GM18873 (cell line): ENCODE data around the gene SMYD3.

Experiments
- ATAC-seq: cut with Tn5 transposase; IDR thresholded peaks from one replicate; pipeline ENCODE4 v1.9.1; 2021; ENCODE audit warnings: mild to moderate bottlenecking, moderate library complexity, moderate number of reproducible peaks; ENCODE audit not compliant: unreplicated experiment, low FRiP score

SMYD3 gene

GRCh38 chr1:246283771-246284410 is 223.2 kb downstream of the SMYD3 start:
- ATAC-seq: no peak

DNA sequence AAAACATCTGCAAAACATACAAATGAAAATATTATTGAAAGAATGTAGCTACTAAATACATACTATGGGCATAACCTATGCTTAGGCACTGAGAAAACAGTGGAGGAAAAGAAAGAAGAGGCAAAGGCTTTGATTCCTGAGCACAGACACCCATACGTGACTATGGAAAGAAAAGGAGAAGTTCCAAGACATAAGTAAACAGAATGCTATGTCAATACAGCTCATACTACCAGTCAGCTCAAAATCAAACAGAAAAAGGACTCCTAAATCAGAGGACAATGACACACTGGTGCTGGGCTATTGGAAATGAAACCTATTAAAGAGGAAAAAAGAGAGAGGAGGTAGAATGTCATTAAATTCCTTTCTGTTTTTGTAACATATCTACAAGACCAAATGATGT is 225.4 kb downstream of the SMYD3 start:
- no peak for ATAC-seq

GRCh38 chr1:246281195-246281594 is 225.9 kb downstream of the SMYD3 start:
- ATAC-seq: no peak

DNA sequence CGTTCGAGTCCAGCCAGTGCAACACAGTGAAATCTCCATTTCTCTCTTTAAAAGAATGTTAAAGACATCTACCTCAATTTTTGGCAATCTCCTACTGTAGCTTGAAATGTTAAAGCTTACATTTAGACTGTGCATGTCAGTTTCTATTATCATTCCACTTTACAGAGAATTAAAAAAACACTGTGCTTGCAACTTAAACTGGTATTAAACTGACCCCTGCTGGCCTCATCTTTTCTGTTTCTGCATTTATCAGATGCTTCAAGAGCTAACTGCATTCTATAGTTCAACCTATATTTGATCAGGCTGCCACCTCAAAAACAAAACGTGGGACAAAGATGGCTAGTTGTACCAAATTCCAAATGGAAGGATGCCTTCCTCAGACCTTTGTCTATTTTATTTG is 226.5 kb downstream of the SMYD3 start:
- no peak for ATAC-seq

DNA sequence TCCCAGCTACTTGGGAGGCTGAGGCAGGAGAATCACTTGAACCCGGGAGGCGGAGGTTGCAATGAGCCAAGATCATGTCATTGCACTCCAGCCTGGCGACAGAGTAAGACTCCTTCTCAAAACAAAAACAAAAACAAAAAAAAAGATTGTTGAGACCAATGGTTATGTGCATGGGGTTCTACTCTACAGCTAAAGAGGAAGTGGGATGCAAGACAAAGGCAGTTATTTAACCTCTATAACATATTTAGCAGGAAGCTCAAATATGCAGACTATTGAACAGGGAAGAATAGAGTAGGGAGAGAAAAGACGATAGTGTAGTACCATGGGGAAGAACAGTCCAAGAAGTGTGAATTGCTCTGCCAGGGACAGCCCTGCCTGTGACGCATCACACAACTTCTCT is 227.7 kb downstream of the SMYD3 start:
- no peak for ATAC-seq

DNA sequence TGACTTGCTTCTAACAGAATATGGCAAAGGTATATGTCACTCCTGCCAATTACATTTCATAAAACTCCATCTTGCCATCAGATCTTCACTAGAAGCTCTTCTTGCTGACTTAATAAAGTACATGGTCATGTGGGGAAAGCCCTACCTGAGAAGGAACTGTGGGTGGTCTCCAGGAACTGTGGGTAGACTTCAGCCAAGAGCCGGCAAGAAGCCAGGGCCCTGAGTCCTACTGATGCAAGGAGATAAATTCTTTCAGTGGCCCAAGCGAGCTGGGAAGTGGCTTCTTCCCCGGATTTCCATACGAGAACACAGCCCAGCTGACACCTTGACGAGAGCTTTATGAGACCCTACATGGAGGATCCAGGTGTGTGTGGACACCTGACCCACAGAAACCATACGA is 228.7 kb downstream of the SMYD3 start:
- no peak for ATAC-seq

DNA sequence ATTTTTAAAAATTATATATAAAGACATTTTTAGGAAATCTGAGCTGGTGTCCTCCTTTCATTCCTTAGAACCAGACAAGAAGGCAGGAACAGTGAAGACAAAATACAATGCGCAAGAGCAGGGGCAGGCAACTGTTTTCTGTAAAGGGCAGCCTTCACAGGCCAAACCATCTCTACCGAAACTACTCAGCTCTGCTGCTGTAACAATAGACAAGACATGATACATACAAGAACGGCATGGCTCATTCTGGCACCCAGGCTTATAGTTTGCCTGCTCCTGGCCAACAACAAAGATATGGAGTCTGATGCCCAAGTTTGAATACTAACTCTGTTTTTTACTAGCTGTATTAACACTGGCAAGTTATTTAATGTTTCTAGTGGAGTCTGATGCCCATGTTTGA is 232.0 kb downstream of the SMYD3 start:
- no peak for ATAC-seq

DNA sequence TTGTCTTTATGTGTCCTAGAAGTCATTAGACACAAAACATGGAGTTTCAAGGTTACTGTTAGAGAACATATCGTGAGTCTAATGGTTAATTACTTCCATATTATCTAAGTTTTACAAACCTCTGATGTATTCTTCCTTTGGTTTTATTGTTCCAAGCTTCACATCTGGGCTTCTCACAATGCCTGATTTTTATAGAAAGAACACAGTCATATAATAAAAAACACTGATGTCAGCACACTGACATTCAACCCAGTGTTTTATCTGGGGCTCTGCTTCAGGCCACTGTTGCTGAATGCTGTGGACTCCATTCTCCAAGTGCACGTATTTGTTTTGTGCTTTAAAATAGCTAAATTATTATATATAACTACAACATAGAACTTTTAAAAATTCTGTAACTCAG is 232.9 kb downstream of the SMYD3 start:
- no peak for ATAC-seq

- no peak for ATAC-seq
Measured at GRCh38 chr1:246271516-246271915, 235.6 kb downstream of the SMYD3 start.

- peak; percentile 78 for ATAC-seq
Measured at GRCh38 chr1:246270236-246270635, 236.8 kb downstream of the SMYD3 start.

DNA sequence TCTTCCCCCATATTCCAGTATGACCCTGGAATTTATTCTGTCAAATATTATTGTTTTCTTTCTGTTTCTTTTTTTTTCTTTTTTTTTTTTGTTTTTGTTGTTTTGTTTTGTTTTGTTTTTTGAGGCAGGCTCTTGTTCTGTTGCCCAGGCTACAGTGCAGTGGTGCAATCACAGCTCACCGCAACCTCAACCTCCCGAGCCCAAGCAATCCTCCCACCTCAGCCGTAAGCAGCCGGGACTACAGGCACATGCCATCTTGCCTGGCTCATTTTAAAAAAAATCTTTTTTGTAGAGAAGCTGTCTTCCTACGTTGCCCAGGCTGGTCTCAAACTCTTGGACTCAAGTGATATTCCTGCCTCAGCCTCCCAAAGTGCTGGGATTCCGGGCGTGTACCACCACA is 237.6 kb downstream of the SMYD3 start:
- ATAC-seq: no peak

GRCh38 chr1:246267896-246268295 is 239.2 kb downstream of the SMYD3 start:
- no peak for ATAC-seq

- ATAC-seq: no peak
Measured at GRCh38 chr1:246267426-246267825, 239.7 kb downstream of the SMYD3 start.

DNA sequence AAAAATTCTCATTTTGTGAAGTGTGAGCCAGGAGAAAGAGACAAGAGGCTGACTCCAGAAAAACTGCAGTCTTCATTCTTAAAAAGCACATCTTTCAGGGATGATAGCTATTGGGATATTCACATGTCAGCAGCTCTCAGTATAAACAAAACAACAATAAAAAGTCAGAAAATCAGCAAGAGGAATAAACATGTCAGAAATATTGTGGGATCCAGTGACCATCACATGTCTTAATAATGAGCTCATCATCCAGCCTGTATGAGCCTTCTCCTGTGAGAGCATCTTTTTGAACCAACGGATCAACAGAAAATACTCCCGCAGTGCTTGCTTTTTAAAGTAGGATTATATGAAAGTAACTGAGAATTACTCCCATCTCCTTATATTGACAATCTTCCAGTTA is 241.6 kb downstream of the SMYD3 start:
- no peak for ATAC-seq

DNA sequence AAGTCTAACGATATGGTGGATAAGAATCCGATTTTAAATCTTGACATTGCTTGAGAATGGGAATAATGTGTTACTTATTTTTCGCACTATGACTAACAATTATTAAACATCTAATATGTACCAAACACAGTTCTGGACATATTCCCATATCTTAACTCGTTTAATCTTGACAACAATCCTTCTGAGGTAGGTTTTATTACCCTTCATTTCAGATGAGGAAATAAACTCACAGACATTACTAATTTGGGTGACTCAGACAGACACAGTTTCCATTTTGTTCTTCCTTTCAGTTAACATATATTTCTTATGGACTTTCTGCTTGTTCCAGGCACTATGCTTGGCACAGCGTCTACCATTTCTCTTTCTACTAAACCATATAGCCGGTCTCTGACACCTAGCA is 244.8 kb downstream of the SMYD3 start:
- ATAC-seq: no peak

GRCh38 chr1:246261639-246262038 is 245.4 kb downstream of the SMYD3 start:
- ATAC-seq: no peak

DNA sequence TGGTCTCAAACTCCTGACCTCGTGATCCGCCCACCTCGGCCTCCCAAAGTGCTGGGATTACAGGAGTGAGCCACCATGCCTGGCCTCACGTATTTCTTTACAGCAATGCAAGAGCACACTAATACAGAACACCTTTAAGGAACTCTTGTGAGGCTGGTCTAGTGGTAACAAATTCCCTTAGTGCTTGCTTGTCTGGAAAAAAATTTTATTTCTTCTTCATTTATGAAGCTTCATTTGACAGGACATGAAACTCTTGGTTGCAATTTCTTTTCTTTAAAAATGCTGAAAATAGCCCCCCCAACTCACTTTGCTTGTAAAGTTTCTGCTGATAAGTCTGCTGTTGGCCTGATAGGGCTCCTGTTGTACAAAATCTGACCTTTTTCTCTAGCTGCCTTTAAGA is 248.8 kb downstream of the SMYD3 start:
- ATAC-seq: no peak

GRCh38 chr1:246255773-246256172 is 251.3 kb downstream of the SMYD3 start:
- no peak for ATAC-seq

GRCh38 chr1:246254854-246255253 is 252.2 kb downstream of the SMYD3 start:
- ATAC-seq: no peak

DNA sequence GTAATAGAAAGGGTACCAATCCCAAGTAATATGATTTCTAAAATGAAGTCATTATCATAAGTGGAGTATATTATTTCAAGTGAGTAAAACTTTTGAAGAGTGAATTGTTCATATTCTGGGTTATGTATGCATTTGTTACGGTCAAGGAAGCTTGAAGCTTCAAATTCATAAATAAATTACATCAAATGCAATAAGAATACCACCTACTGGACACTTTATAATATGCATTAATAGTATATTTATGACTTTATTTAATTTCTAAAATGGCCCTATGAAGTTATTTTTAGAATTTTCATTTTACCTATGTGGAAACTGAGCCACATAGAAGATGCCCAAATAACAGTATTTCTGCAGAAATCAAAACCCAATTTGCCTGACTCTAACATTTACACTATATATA is 260.6 kb downstream of the SMYD3 start:
- no peak for ATAC-seq

DNA sequence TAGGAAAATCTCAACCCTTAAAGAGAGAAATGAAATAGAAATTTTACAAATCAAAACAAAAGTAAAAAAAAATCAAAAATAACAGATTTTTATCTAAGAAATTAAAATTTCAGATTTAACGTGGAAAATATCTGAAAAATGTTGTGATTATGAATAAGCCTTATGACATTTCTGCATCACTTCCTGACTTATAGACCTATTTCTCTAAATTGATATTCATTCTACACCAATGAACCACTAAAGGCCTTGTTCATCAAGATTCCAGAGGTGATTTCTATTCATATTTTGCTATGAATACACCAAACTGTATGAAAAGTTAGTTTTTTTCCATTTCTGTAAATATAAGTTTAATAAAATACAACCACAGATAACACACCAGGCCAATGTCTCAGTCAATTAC is 261.5 kb downstream of the SMYD3 start:
- ATAC-seq: no peak

DNA sequence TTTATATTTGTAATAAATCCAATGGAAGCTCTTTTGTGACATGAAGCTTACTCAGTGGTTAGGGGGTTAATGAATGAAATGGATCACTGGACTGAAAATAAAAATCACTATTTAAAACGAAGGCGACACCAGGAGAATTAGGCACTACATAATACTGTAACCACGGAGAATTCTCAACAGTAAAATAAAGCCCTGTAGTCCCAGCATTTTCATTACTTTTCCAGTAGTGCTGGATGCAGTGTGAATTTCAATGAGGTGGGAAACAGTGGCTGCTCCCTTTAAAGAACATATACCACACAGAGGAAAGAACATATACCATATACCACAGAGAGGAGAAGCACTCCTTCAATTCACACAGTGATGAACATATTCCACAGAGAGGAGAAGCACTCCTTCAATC is 275.0 kb downstream of the SMYD3 start:
- ATAC-seq: no peak

DNA sequence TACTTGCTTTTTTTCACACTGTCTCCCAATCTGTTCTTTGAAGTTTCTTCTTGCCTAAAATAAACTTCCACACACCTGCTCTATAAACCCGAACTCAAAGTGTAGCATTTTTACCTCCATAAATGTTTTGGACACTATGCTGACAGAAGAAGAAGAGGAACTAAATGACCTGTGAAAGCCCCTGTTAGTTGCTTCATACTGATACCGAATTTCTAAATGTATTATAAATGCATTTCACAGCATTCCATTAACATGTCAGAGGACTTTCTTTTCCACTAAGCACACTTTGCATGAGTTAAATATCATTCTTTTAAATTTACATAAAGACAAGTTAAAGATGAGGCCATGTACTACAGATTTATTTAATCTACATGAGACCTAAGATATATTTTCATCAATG is 281.0 kb downstream of the SMYD3 start:
- ATAC-seq: no peak
